Measurements from ENCODE around the gene LAPTM4A. TPM values are rescaled to one million over a fixed set of nuclear protein-coding genes. Genes with fewer than 3 reads are reported as not detected.

LAPTM4A gene
- total RNA-seq, 1 donor from 2014 or later = 300 TPM

DNA sequence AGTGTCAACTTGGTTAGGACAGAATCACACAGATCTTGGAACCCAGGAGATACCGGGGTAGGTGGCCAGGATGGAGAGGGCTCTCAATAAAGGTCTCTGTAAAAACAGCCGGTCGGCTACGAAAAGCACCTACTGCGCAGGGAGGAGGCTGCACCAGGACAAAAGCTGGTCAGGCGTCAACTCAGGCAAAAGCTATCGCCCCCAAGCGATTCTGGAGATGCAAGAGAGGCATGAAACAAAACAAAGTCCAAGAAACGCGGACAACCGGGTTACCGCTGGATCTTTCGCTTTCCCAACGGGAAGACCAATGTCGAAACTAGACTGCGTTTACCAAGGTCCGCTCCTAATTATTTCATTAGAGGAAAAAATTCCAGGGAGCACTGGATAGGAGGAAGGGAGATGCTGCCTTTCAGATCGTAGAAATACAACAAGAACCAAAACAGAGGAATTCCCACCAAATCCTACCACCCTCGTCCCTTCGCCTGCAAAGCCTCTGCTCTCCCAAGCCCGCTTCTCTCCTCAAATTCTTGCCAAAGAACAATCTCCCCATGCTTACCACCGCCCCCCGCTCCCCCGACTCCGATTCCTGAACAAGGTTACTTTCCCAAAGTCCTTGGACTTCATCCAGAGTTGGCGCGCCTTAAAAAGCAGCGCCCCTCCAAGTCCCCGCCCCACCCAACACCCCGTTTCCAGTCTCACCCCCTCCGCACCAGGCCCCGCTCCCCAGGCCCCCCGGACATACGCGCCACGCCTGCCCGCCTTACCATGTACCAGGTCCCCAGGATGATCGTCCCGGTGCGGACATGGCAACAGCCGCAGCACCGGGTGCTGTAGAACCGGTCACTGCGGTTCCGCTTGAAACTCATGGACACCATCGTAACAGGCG is 539 bp downstream of the LAPTM4A start:
- no peaks in the 10 kb centered on the region for H3K36me3 Mint-ChIP-seq (ENCODE audit: low read depth, unreplicated experiment)
- Histone ChIP-seq H3K36me3 (ENCODE audit: insufficient read depth, low read length) (no peaks in the 10 kb centered on the region), H3K4me2 (ENCODE audit: low read length) (peak overlapping the region; percentile 99), H3K27ac (ENCODE audit: low read depth, low read length) (peak overlapping the region; percentile 100), H4K20me1 (ENCODE audit: insufficient read depth, low read length) (peaks cover 37% of the 10 kb centered on the region), H3K27me3 (ENCODE audit: insufficient read depth, low read length) (no peaks in the 10 kb centered on the region), H2AFZ (ENCODE audit: low read depth, low read length) (peak overlapping the region; percentile 97), H3K9me3 (ENCODE audit: insufficient read depth, low read depth, low read length) (no peaks in the 10 kb centered on the region), H3K9ac (ENCODE audit: low read length) (peak overlapping the region; percentile 92), H3K79me2 (ENCODE audit: insufficient read depth, low read length) (peaks cover 51% of the 10 kb centered on the region), H3K4me3 (ENCODE audit: insufficient read depth, low read depth, low read length) (peak overlapping the region; percentile 98), H3K4me1 (ENCODE audit: insufficient read depth, low read length) (peaks cover 5% of the 10 kb centered on the region)
- H3K4me3 Mint-ChIP-seq (ENCODE audit: unreplicated experiment) = no peak overlapping the region
- TF ChIP-seq EZH2 (IDR thresholded peaks at IDR 0.05; ENCODE audit: insufficient read depth, low read length) = no peak
- TF ChIP-seq, protein P1, sequence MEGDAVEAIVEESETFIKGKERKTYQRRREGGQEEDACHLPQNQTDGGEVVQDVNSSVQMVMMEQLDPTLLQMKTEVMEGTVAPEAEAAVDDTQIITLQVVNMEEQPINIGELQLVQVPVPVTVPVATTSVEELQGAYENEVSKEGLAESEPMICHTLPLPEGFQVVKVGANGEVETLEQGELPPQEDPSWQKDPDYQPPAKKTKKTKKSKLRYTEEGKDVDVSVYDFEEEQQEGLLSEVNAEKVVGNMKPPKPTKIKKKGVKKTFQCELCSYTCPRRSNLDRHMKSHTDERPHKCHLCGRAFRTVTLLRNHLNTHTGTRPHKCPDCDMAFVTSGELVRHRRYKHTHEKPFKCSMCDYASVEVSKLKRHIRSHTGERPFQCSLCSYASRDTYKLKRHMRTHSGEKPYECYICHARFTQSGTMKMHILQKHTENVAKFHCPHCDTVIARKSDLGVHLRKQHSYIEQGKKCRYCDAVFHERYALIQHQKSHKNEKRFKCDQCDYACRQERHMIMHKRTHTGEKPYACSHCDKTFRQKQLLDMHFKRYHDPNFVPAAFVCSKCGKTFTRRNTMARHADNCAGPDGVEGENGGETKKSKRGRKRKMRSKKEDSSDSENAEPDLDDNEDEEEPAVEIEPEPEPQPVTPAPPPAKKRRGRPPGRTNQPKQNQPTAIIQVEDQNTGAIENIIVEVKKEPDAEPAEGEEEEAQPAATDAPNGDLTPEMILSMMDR (IDR thresholded peaks at IDR 0.05; ENCODE audit: insufficient read depth, low read depth, low read length) = no peak
- DNase-seq (ENCODE audit: low read depth) = peak; percentile 43
- H3K27me3 Mint-ChIP-seq (ENCODE audit: low read depth, unreplicated experiment) = no peaks in the 10 kb centered on the region
- no peak overlapping the region for H3K27ac Mint-ChIP-seq (ENCODE audit: unreplicated experiment)
- H3K9me3 Mint-ChIP-seq (ENCODE audit: unreplicated experiment) = no peaks in the 10 kb centered on the region
- FAIRE-seq = no peak
- peaks cover 10% of the 10 kb centered on the region for H3K4me1 Mint-ChIP-seq (ENCODE audit: low read depth, unreplicated experiment)

DNA sequence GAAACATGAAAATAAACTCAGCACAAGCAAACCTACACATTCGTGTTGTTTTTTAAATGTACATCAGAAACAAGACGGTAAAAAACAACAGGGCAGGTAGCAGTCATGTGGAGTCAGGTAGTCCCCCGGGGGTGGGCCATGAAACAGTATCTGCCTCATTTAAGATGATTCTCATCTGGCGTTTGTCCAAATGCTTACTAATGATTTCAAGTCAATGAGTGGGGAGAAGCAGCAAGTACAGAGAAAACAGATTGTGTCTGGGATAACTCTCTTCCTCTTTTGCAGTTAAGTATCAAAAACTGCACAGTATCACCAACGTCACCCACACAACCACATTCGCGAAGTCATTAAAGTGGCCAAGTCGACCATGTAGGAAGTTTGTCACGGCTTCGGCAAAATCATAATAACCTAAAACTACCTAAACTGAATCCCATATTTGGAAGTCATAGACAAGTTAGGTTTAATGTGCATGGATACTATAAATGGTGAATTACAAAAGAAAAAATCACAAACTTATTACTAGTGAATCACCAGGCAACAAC is 1.3 kb downstream of the LAPTM4A start:
- Mint-ChIP-seq H3K27ac (ENCODE audit: unreplicated experiment) (no peak overlapping the region), H3K4me1 (ENCODE audit: low read depth, unreplicated experiment) (peaks cover 16% of the 10 kb centered on the region), H3K36me3 (ENCODE audit: low read depth, unreplicated experiment) (no peaks in the 10 kb centered on the region), H3K27me3 (ENCODE audit: low read depth, unreplicated experiment) (no peaks in the 10 kb centered on the region), H3K9me3 (ENCODE audit: unreplicated experiment) (no peaks in the 10 kb centered on the region), H3K4me3 (ENCODE audit: unreplicated experiment) (no peak overlapping the region)
- DNase-seq (ENCODE audit: low read depth) (peak; percentile 73), FAIRE-seq (no peak)
- Histone ChIP-seq H3K4me2 (ENCODE audit: low read length) (peak overlapping the region; percentile 99), H4K20me1 (ENCODE audit: insufficient read depth, low read length) (peaks cover 44% of the 10 kb centered on the region), H3K4me3 (ENCODE audit: insufficient read depth, low read depth, low read length) (peak overlapping the region; percentile 98), H2AFZ (ENCODE audit: low read depth, low read length) (peak overlapping the region; percentile 6), H3K4me1 (ENCODE audit: insufficient read depth, low read length) (peaks cover 5% of the 10 kb centered on the region), H3K27me3 (ENCODE audit: insufficient read depth, low read length) (no peaks in the 10 kb centered on the region), H3K27ac (ENCODE audit: low read depth, low read length) (peak overlapping the region; percentile 100), H3K9ac (ENCODE audit: low read length) (peak overlapping the region; percentile 92), H3K36me3 (ENCODE audit: insufficient read depth, low read length) (no peaks in the 10 kb centered on the region), H3K9me3 (ENCODE audit: insufficient read depth, low read depth, low read length) (no peaks in the 10 kb centered on the region), H3K79me2 (ENCODE audit: insufficient read depth, low read length) (peaks cover 58% of the 10 kb centered on the region)
- TF ChIP-seq, protein P1 (IDR thresholded peaks at IDR 0.05; ENCODE audit: insufficient read depth, low read depth, low read length) = no peak
- TF ChIP-seq EZH2 (IDR thresholded peaks at IDR 0.05; ENCODE audit: insufficient read depth, low read length) = no peak
